GM18507 (cell line): Measurements from ENCODE around the gene PLCZ1.
"Not testable (repeated sequence)": the region's sequence is repeated elsewhere in the genome, so short reads cannot be mapped to it uniquely, and the experiment has no call there.

ENCODE experiments used
- DNase-seq: peaks from one replicate; pipeline ENCODE4 v3.0.0; 2011; ENCODE audit warnings: low read depth; ENCODE audit not compliant: insufficient read length; ENCODE audit errors: extremely low spot score
- FAIRE-seq: peaks from 2 replicates; lab custom pipeline; 2011; peaks lifted over from hg19 to GRCh38; lab: Jason Lieb, UNC

The PLCZ1 gene

GRCh38 chr12:18737819-18738218 is at the start of gene PLCZ1, which contains the start of gene CAPZA3:
TSS of gene PLCZ1 (minus strand) at chr12:18738012. CDS start at chr12:18737371, 641 bp downstream.
TSS of gene CAPZA3 (plus strand) at chr12:18738119. CDS start at chr12:18738269, 150 bp downstream.
- no peak for DNase-seq
- no peak for FAIRE-seq

GRCh38 chr12:18785465-18785864 is 47.7 kb upstream of the PLCZ1 start:
- DNase-seq, FAIRE-seq: not testable (repeated sequence)

GRCh38 chr12:18782827-18783226 is 45.0 kb upstream of the PLCZ1 start:
- no peak for FAIRE-seq
- DNase-seq, result no peak

- not testable (repeated sequence) for FAIRE-seq
Measured at GRCh38 chr12:18766479-18766878, 28.7 kb upstream of the PLCZ1 start.

GRCh38 chr12:18755341-18755740 is 17.5 kb upstream of the PLCZ1 start:
- DNase-seq (no peak), FAIRE-seq (no peak)

More at GRCh38 chr12:18766479-18766878, 28.7 kb upstream of the PLCZ1 start:
- DNase-seq, result not testable (repeated sequence)

GRCh38 chr12:18754124-18754707 is 16.4 kb upstream of the PLCZ1 start:
- FAIRE-seq (no peak), DNase-seq (no peak)

- no peak for DNase-seq
Measured at GRCh38 chr12:18753481-18754123, 15.8 kb upstream of the PLCZ1 start.

GRCh38 chr12:18752947-18753346 is 15.1 kb upstream of the PLCZ1 start:
- FAIRE-seq (no peak), DNase-seq (no peak)

More at GRCh38 chr12:18753481-18754123, 15.8 kb upstream of the PLCZ1 start:
- FAIRE-seq, result no peak

- DNase-seq (no peak), FAIRE-seq (no peak)
Measured at GRCh38 chr12:18752280-18752920, 14.6 kb upstream of the PLCZ1 start.

GRCh38 chr12:18751866-18752265 is 14.1 kb upstream of the PLCZ1 start:
- no peak for DNase-seq
- no peak for FAIRE-seq

- DNase-seq (no peak), FAIRE-seq (no peak)
Measured at GRCh38 chr12:18750085-18750484, 12.3 kb upstream of the PLCZ1 start.

- no peak for DNase-seq
- FAIRE-seq, result no peak
Measured at GRCh38 chr12:18749386-18749957, 11.7 kb upstream of the PLCZ1 start.

GRCh38 chr12:18747895-18748294 is 10.1 kb upstream of the PLCZ1 start:
- DNase-seq (no peak), FAIRE-seq (no peak)

GRCh38 chr12:18731156-18731555 is 6.7 kb downstream of the PLCZ1 start:
- DNase-seq, result no peak
- no peak for FAIRE-seq

GRCh38 chr12:18723752-18724151 is 14.1 kb downstream of the PLCZ1 start:
- DNase-seq (no peak), FAIRE-seq (no peak)

GRCh38 chr12:18721452-18721851 is 16.4 kb downstream of the PLCZ1 start:
- FAIRE-seq (no peak), DNase-seq (no peak)

GRCh38 chr12:18720690-18721089 is 17.1 kb downstream of the PLCZ1 start:
- DNase-seq, result no peak
- no peak for FAIRE-seq

GRCh38 chr12:18719922-18720510 is 17.8 kb downstream of the PLCZ1 start:
- DNase-seq (no peak), FAIRE-seq (no peak)

- no peak for FAIRE-seq
- no peak for DNase-seq
Measured at GRCh38 chr12:18718462-18718861, 19.4 kb downstream of the PLCZ1 start.

- no peak for FAIRE-seq
Measured at GRCh38 chr12:18716236-18716635, 21.6 kb downstream of the PLCZ1 start.

More at GRCh38 chr12:18716236-18716635, 21.6 kb downstream of the PLCZ1 start:
- DNase-seq, result no peak
